HEK293 (cell line): ENCODE measurements around the gene PSMD5.

ENCODE experiments used
- MZF1 ChIP-seq: fragments of 450-650 bp; formaldehyde crosslinking; IDR thresholded peaks from 2 replicates; pipeline ENCODE4 v1.5.1; 2017; ENCODE audit warnings: missing biosample characterization, missing genetic modification characterization, borderline replicate concordance
- RBAK ChIP-seq: fragments of 450-650 bp; formaldehyde crosslinking; IDR thresholded peaks from 2 replicates; pipeline ENCODE4 v1.5.1; 2016; ENCODE audit warnings: missing biosample characterization, missing genetic modification characterization
- SP2 ChIP-seq: fragments of 450-650 bp; formaldehyde crosslinking; IDR thresholded peaks from 2 replicates; pipeline ENCODE4 v1.5.1; 2016; ENCODE audit warnings: missing biosample characterization, missing genetic modification characterization
- ZBTB1 ChIP-seq: fragments of 450-650 bp; formaldehyde crosslinking; IDR thresholded peaks from 2 replicates; pipeline ENCODE4 v1.5.1; 2016; ENCODE audit warnings: missing biosample characterization, missing genetic modification characterization
- ZBTB21 ChIP-seq: fragments of 450-650 bp; formaldehyde crosslinking; IDR thresholded peaks from 2 replicates; pipeline ENCODE4 v1.5.1; 2017; ENCODE audit warnings: missing biosample characterization, missing genetic modification characterization
- ZNF335 ChIP-seq: fragments of 450-650 bp; formaldehyde crosslinking; conservative IDR thresholded peaks from 2 replicates; pipeline ENCODE4 v1.5.1; 2016; ENCODE audit warnings: missing biosample characterization, missing genetic modification characterization
- ZNF341 ChIP-seq: fragments of 450-650 bp; formaldehyde crosslinking; IDR thresholded peaks from 2 replicates; pipeline ENCODE4; 2016; ENCODE audit warnings: low read depth, missing biosample characterization, missing genetic modification characterization
- TF ChIP-seq, protein P1 (sequence below): fragments of 450-650 bp; formaldehyde crosslinking; IDR thresholded peaks from 2 replicates; pipeline ENCODE4 v1.5.1; 2016; ENCODE audit warnings: missing biosample characterization, missing genetic modification characterization, low read depth
- TF ChIP-seq, protein P2 (sequence below): fragments of 450-650 bp; formaldehyde crosslinking; IDR thresholded peaks from 2 replicates; pipeline ENCODE4 v1.5.1; 2016; ENCODE audit warnings: missing biosample characterization, missing genetic modification characterization, borderline replicate concordance
- TF ChIP-seq, protein P3 (sequence below): fragments of 450-650 bp; formaldehyde crosslinking; IDR thresholded peaks from 2 replicates; pipeline ENCODE4 v1.5.1; 2016; ENCODE audit warnings: missing biosample characterization, missing genetic modification characterization
- TF ChIP-seq, protein P4 (sequence below): fragments of 450-650 bp; formaldehyde crosslinking; IDR thresholded peaks from 2 replicates; pipeline ENCODE4 v1.5.1; 2016; ENCODE audit warnings: missing biosample characterization, missing genetic modification characterization
- TF ChIP-seq, protein P5 (sequence below): fragments of 450-650 bp; formaldehyde crosslinking; IDR thresholded peaks from 2 replicates; pipeline ENCODE4 v1.5.1; 2016; ENCODE audit warnings: missing biosample characterization, missing genetic modification characterization
- TF ChIP-seq, protein P6 (sequence below): fragments of 450-650 bp; formaldehyde crosslinking; IDR thresholded peaks from 2 replicates; pipeline ENCODE4 v1.5.1; 2016; ENCODE audit warnings: missing biosample characterization, missing genetic modification characterization

DNA sequence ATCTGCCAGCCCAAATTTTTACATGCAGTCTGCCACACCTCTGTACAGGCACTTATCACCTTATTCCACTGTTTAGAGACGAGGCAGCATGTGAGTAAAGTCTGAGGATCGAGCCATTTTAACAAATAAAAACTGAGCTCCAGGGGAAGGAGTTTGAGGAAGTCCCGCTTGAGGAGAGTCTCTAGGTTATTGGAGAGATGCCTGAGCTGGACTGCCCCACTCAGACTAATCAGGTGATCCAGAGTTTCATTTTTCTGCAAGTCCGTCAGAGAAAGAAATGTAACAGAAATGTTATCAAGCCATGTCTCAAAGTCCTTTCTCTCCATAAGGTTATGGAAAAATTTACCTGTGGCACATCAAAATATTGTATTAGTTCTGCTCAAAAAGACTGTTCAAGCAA is 54.8 kb downstream of the PSMD5 start:
- TF ChIP-seq, protein P1, sequence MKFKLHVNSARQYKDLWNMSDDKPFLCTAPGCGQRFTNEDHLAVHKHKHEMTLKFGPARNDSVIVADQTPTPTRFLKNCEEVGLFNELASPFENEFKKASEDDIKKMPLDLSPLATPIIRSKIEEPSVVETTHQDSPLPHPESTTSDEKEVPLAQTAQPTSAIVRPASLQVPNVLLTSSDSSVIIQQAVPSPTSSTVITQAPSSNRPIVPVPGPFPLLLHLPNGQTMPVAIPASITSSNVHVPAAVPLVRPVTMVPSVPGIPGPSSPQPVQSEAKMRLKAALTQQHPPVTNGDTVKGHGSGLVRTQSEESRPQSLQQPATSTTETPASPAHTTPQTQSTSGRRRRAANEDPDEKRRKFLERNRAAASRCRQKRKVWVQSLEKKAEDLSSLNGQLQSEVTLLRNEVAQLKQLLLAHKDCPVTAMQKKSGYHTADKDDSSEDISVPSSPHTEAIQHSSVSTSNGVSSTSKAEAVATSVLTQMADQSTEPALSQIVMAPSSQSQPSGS (tag by site-specific recombination): no peak
- TF ChIP-seq ZNF335 (tag by site-specific recombination) (no peak), ZBTB1 (tag by site-specific recombination) (no peak), RBAK (tag by site-specific recombination) (no peak), SP2 (tag by site-specific recombination) (no peak), MZF1 (tag by site-specific recombination) (no peak), ZNF341 (no peak), ZBTB21 (no peak)
- TF ChIP-seq, protein P2, sequence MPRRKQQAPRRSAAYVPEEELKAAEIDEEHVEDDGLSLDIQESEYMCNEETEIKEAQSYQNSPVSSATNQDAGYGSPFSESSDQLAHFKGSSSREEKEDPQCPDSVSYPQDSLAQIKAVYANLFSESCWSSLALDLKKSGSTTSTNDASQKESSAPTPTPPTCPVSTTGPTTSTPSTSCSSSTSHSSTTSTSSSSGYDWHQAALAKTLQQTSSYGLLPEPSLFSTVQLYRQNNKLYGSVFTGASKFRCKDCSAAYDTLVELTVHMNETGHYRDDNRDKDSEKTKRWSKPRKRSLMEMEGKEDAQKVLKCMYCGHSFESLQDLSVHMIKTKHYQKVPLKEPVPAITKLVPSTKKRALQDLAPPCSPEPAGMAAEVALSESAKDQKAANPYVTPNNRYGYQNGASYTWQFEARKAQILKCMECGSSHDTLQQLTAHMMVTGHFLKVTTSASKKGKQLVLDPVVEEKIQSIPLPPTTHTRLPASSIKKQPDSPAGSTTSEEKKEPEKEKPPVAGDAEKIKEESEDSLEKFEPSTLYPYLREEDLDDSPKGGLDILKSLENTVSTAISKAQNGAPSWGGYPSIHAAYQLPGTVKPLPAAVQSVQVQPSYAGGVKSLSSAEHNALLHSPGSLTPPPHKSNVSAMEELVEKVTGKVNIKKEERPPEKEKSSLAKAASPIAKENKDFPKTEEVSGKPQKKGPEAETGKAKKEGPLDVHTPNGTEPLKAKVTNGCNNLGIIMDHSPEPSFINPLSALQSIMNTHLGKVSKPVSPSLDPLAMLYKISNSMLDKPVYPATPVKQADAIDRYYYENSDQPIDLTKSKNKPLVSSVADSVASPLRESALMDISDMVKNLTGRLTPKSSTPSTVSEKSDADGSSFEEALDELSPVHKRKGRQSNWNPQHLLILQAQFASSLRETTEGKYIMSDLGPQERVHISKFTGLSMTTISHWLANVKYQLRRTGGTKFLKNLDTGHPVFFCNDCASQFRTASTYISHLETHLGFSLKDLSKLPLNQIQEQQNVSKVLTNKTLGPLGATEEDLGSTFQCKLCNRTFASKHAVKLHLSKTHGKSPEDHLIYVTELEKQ (tag by site-specific recombination): no peak
- TF ChIP-seq, protein P3, sequence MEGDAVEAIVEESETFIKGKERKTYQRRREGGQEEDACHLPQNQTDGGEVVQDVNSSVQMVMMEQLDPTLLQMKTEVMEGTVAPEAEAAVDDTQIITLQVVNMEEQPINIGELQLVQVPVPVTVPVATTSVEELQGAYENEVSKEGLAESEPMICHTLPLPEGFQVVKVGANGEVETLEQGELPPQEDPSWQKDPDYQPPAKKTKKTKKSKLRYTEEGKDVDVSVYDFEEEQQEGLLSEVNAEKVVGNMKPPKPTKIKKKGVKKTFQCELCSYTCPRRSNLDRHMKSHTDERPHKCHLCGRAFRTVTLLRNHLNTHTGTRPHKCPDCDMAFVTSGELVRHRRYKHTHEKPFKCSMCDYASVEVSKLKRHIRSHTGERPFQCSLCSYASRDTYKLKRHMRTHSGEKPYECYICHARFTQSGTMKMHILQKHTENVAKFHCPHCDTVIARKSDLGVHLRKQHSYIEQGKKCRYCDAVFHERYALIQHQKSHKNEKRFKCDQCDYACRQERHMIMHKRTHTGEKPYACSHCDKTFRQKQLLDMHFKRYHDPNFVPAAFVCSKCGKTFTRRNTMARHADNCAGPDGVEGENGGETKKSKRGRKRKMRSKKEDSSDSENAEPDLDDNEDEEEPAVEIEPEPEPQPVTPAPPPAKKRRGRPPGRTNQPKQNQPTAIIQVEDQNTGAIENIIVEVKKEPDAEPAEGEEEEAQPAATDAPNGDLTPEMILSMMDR (tag by site-specific recombination): no peak
- TF ChIP-seq, protein P4, sequence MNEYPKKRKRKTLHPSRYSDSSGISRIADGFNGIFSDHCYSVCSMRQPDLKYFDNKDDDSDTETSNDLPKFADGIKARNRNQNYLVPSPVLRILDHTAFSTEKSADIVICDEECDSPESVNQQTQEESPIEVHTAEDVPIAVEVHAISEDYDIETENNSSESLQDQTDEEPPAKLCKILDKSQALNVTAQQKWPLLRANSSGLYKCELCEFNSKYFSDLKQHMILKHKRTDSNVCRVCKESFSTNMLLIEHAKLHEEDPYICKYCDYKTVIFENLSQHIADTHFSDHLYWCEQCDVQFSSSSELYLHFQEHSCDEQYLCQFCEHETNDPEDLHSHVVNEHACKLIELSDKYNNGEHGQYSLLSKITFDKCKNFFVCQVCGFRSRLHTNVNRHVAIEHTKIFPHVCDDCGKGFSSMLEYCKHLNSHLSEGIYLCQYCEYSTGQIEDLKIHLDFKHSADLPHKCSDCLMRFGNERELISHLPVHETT (tag by site-specific recombination): no peak
- TF ChIP-seq, protein P5, sequence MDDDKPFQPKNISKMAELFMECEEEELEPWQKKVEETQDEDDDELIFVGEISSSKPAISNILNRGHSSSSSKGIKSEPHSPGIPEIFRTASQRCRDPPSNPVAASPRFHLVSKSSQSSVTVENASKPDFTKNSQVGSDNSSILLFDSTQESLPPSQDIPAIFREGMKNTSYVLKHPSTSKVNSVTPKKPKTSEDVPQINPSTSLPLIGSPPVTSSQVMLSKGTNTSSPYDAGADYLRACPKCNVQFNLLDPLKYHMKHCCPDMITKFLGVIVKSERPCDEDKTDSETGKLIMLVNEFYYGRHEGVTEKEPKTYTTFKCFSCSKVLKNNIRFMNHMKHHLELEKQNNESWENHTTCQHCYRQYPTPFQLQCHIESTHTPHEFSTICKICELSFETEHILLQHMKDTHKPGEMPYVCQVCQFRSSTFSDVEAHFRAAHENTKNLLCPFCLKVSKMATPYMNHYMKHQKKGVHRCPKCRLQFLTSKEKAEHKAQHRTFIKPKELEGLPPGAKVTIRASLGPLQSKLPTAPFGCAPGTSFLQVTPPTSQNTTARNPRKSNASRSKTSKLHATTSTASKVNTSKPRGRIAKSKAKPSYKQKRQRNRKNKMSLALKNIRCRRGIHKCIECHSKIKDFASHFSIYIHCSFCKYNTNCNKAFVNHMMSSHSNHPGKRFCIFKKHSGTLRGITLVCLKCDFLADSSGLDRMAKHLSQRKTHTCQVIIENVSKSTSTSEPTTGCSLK (tag by site-specific recombination): no peak
- TF ChIP-seq, protein P6, sequence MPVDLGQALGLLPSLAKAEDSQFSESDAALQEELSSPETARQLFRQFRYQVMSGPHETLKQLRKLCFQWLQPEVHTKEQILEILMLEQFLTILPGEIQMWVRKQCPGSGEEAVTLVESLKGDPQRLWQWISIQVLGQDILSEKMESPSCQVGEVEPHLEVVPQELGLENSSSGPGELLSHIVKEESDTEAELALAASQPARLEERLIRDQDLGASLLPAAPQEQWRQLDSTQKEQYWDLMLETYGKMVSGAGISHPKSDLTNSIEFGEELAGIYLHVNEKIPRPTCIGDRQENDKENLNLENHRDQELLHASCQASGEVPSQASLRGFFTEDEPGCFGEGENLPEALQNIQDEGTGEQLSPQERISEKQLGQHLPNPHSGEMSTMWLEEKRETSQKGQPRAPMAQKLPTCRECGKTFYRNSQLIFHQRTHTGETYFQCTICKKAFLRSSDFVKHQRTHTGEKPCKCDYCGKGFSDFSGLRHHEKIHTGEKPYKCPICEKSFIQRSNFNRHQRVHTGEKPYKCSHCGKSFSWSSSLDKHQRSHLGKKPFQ (tag by site-specific recombination): no peak
